PC-3 (cell line): ENCODE data around the gene SLC12A8.

Experiments
- CTCF ChIP-seq: fragments of 300-600 bp; sonication (generic); conservative IDR thresholded peaks from 2 replicates; pipeline ENCODE4 v1.5.1; 2017; ENCODE audit warnings: antibody characterized with exemption, low read depth, mild to moderate bottlenecking, low read length
- EZH2 ChIP-seq: fragments of 300-600 bp; sonication (generic); IDR thresholded peaks from one replicate; pipeline ENCODE4 v1.6.1; 2017; ENCODE audit warnings: antibody characterized with exemption, mild to moderate bottlenecking, low read length; ENCODE audit not compliant: unreplicated experiment
- EZH2phosphoT487 ChIP-seq: fragments of 300-600 bp; sonication (generic); IDR thresholded peaks from 2 replicates; pipeline ENCODE4 v1.6.1; 2018; ENCODE audit warnings: mild to moderate bottlenecking, antibody characterized with exemption, low read length, borderline replicate concordance

DNA sequence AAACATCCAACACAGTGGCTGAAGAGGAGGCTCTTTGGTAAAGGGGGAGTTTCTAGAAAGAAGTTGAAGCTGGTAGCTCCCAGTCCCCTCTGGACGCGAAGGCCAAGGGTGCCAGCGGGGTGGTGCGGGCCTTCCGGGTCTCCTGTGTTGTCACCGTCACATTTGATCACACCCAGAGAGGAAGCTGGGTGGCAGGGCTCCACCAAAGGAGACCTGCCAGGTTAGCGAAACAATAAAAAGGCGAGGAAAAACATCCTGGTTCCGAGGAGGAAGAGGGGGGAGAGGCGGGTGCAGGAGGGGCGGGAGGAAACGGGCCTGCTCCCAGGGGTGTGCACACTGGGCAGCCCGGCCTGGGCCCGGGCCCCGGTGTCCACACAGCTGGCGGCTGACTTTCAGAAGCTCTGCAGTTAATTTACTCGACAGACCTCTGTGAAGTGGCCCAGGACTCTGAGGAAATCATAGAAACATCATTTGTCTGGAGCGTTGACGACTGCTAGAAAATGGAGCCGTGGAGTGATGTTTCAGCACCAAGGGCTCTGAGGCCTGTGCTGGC lies 168.9 kb downstream of the SLC12A8 start:
- TF ChIP-seq CTCF (no peak), EZH2 (no peak), EZH2phosphoT487 (no peak)
